ENCODE data around the gene RXRA. TPM values are rescaled to one million over a fixed set of nuclear protein-coding genes. Genes with fewer than 3 reads are reported as not detected.

RXRA gene
- total RNA-seq, 1 experiment from 2014 or later: 23.2 TPM

GRCh38 chr9:134452728-134453127 lies 126.5 kb downstream of the RXRA start:
- Histone ChIP-seq H3K4me3 (ENCODE audit: insufficient read depth, low read depth, low read length) (no peak overlapping the region), H3K27me3 (ENCODE audit: control insufficient read depth, insufficient read depth, low read length) (no peaks in the 10 kb centered on the region)

GRCh38 chr9:134453776-134454475 lies 127.7 kb downstream of the RXRA start:
- no peaks in the 10 kb centered on the region for H3K36me3 ChIP-seq (replicated peaks; ENCODE audit: control insufficient read depth, insufficient read depth, low read length)
- no peaks in the 10 kb centered on the region for H3K27me3 ChIP-seq (ENCODE audit: control insufficient read depth, insufficient read depth, low read length)
- no peak overlapping the region for H3K4me3 ChIP-seq (ENCODE audit: insufficient read depth, low read depth, low read length)
- DNase-seq: no peak

More at GRCh38 chr9:134452728-134453127, 126.5 kb downstream of the RXRA start:
- no peaks in the 10 kb centered on the region for H3K36me3 ChIP-seq (replicated peaks; ENCODE audit: control insufficient read depth, insufficient read depth, low read length)
- DNase-seq: no peak

- Histone ChIP-seq H3K27me3 (ENCODE audit: control insufficient read depth, insufficient read depth, low read length) (no peaks in the 10 kb centered on the region), H3K36me3 (replicated peaks; ENCODE audit: control insufficient read depth, insufficient read depth, low read length) (no peaks in the 10 kb centered on the region), H3K4me3 (ENCODE audit: insufficient read depth, low read depth, low read length) (no peak overlapping the region)
- DNase-seq: no peak
These were observed 128.2 kb downstream of the RXRA start for GRCh38 chr9:134454476-134454857.

- DNase-seq: no peak
- H3K36me3 ChIP-seq (replicated peaks; ENCODE audit: control insufficient read depth, insufficient read depth, low read length): no peaks in the 10 kb centered on the region
These were observed 128.8 kb downstream of the RXRA start for GRCh38 chr9:134455021-134455471.

GRCh38 chr9:134455537-134455933 lies 129.3 kb downstream of the RXRA start:
- Histone ChIP-seq H3K27me3 (ENCODE audit: control insufficient read depth, insufficient read depth, low read length) (no peaks in the 10 kb centered on the region), H3K36me3 (replicated peaks; ENCODE audit: control insufficient read depth, insufficient read depth, low read length) (no peaks in the 10 kb centered on the region), H3K4me3 (ENCODE audit: insufficient read depth, low read depth, low read length) (no peak overlapping the region)
- DNase-seq: no peak

More at GRCh38 chr9:134455021-134455471, 128.8 kb downstream of the RXRA start:
- no peak overlapping the region for H3K4me3 ChIP-seq (ENCODE audit: insufficient read depth, low read depth, low read length)
- no peaks in the 10 kb centered on the region for H3K27me3 ChIP-seq (ENCODE audit: control insufficient read depth, insufficient read depth, low read length)

- no peaks in the 10 kb centered on the region for H3K27me3 ChIP-seq (ENCODE audit: control insufficient read depth, insufficient read depth, low read length)
- no peak overlapping the region for H3K4me3 ChIP-seq (ENCODE audit: insufficient read depth, low read depth, low read length)
- H3K36me3 ChIP-seq (replicated peaks; ENCODE audit: control insufficient read depth, insufficient read depth, low read length): no peaks in the 10 kb centered on the region
- no peak for DNase-seq
These were observed 129.9 kb downstream of the RXRA start for GRCh38 chr9:134455934-134456755.

DNA sequence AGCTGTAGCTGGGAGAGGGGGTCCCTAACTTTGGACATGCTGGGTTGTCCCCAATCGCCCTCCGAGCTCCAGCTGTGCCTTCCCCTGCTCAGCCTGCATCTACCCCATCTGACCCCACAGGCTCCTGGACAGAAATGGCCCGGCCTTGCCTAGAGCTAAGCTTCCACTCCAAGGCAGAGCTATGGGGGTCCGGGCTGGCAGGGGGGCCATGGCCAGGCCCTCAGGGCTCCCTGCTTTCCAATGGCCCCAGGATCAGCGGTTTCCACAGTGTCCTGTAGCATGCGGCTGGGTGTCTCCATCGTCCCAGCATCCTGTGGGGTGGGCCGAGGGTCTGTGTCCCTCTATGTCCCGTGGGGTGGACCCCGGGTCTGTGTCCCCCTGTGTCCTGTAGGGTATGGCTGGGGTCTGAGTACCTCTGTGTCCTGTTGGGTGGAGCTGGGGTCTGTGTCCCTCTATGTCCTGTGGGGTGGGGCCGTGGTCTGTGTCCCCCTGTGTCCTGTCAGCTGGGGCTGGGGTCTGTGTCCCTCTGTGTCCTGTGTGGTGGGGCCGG lies 130.6 kb downstream of the RXRA start:
- DNase-seq: no peak
- no peaks in the 10 kb centered on the region for H3K27me3 ChIP-seq (ENCODE audit: control insufficient read depth, insufficient read depth, low read length)
- no peaks in the 10 kb centered on the region for H3K36me3 ChIP-seq (replicated peaks; ENCODE audit: control insufficient read depth, insufficient read depth, low read length)
- no peak overlapping the region for H3K4me3 ChIP-seq (ENCODE audit: insufficient read depth, low read depth, low read length)

GRCh38 chr9:134457321-134458206 lies 131.3 kb downstream of the RXRA start:
- Histone ChIP-seq H3K4me3 (ENCODE audit: insufficient read depth, low read depth, low read length) (no peak overlapping the region), H3K36me3 (replicated peaks; ENCODE audit: control insufficient read depth, insufficient read depth, low read length) (no peaks in the 10 kb centered on the region), H3K27me3 (ENCODE audit: control insufficient read depth, insufficient read depth, low read length) (no peaks in the 10 kb centered on the region)
- DNase-seq: no peak

GRCh38 chr9:134458207-134459108 lies 132.2 kb downstream of the RXRA start:
- no peak for DNase-seq
- no peaks in the 10 kb centered on the region for H3K27me3 ChIP-seq (ENCODE audit: control insufficient read depth, insufficient read depth, low read length)
- H3K36me3 ChIP-seq (replicated peaks; ENCODE audit: control insufficient read depth, insufficient read depth, low read length): no peaks in the 10 kb centered on the region
- no peak overlapping the region for H3K4me3 ChIP-seq (ENCODE audit: insufficient read depth, low read depth, low read length)

- DNase-seq: no peak
- no peak overlapping the region for H3K4me3 ChIP-seq (ENCODE audit: insufficient read depth, low read depth, low read length)
- H3K36me3 ChIP-seq (replicated peaks; ENCODE audit: control insufficient read depth, insufficient read depth, low read length): no peaks in the 10 kb centered on the region
- H3K27me3 ChIP-seq (ENCODE audit: control insufficient read depth, insufficient read depth, low read length): no peaks in the 10 kb centered on the region
These were observed 132.9 kb downstream of the RXRA start for GRCh38 chr9:134459164-134459563.

DNA sequence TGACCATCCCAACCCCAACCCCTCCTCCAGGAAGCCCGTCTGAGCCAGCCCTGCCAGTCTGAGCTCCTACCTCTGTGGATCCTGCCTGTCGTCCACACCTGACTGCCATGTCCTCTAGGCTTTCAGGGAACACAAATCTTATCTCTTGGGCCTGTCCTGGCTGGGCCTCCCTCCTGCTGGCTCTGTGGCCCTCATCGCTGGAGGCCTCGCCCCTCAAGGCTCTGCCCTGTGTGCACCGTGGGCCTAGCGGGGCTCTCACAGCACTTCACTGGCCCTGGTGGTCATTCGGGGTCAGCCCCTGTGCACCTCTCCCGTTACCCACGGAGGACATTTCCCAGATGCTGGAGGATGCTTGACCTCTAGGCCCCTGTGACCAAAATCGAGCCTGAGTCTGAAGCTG lies 133.3 kb downstream of the RXRA start:
- H3K4me3 ChIP-seq (ENCODE audit: insufficient read depth, low read depth, low read length): no peak overlapping the region
- no peaks in the 10 kb centered on the region for H3K36me3 ChIP-seq (replicated peaks; ENCODE audit: control insufficient read depth, insufficient read depth, low read length)
- H3K27me3 ChIP-seq (ENCODE audit: control insufficient read depth, insufficient read depth, low read length): no peaks in the 10 kb centered on the region
- no peak for DNase-seq

GRCh38 chr9:134460206-134460605 lies 134.0 kb downstream of the RXRA start:
- no peaks in the 10 kb centered on the region for H3K36me3 ChIP-seq (replicated peaks; ENCODE audit: control insufficient read depth, insufficient read depth, low read length)
- no peaks in the 10 kb centered on the region for H3K27me3 ChIP-seq (ENCODE audit: control insufficient read depth, insufficient read depth, low read length)
- DNase-seq: no peak
- H3K4me3 ChIP-seq (ENCODE audit: insufficient read depth, low read depth, low read length): no peak overlapping the region

DNA sequence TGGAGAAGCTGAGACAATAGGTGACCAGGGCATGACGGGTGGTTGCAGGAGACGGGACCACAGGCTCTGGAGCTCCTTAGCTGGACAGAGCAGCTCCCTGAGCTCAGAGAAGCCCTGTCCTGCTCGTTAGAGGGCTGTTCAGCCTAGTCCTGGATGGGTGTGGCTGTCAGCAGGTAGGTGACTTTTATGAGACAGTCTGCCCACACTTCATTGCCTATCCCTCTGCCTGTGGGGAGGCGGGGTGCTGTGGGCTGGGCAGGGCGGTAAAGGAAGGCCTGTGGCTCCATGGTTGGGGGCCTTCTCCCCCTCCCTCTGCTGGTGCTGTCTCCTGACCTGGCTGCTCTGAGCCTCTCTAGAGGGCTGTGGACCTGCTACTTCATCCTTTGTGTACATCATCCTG lies 134.6 kb downstream of the RXRA start:
- no peak overlapping the region for H3K4me3 ChIP-seq (ENCODE audit: insufficient read depth, low read depth, low read length)
- DNase-seq: no peak

More for the DNA sequence above, 134.6 kb downstream of the RXRA start:
- Histone ChIP-seq H3K36me3 (replicated peaks; ENCODE audit: control insufficient read depth, insufficient read depth, low read length) (no peaks in the 10 kb centered on the region), H3K27me3 (ENCODE audit: control insufficient read depth, insufficient read depth, low read length) (no peaks in the 10 kb centered on the region)

Measured in H7 (cell line).